Activated T-cell treated with anti-CD3 and anti-CD28 coated beads, Interleukin-2, amount 50 U/mL, for 24 hours (primary cell): ENCODE results near the gene HMGA1.

Source experiments
- DNase-seq: peaks from one replicate; pipeline ENCODE4 v3.0.0-alpha.2; 2020
- H3K27ac Mint-ChIP-seq: 2 replicates; pipeline ENCODE4 v1.8.0; 2020; ENCODE audit warnings: mild to moderate bottlenecking, mixed read lengths
- H3K27me3 Mint-ChIP-seq: 2 replicates; pipeline ENCODE4 v1.8.0; 2020; ENCODE audit warnings: mixed read lengths
- H3K36me3 Mint-ChIP-seq: 2 replicates; pipeline ENCODE4 v1.8.0; 2020; ENCODE audit warnings: low read depth, mixed read lengths
- H3K4me1 Mint-ChIP-seq: 2 replicates; pipeline ENCODE4 v1.8.0; 2020; ENCODE audit warnings: low read depth, mixed read lengths
- H3K4me3 Mint-ChIP-seq: 2 replicates; pipeline ENCODE4 v1.8.0; 2020; ENCODE audit warnings: mild to moderate bottlenecking, moderate library complexity, mixed read lengths
- H3K9me3 Mint-ChIP-seq: 2 replicates; pipeline ENCODE4 v1.8.0; 2020; ENCODE audit warnings: mixed read lengths

Gene HMGA1

DNA sequence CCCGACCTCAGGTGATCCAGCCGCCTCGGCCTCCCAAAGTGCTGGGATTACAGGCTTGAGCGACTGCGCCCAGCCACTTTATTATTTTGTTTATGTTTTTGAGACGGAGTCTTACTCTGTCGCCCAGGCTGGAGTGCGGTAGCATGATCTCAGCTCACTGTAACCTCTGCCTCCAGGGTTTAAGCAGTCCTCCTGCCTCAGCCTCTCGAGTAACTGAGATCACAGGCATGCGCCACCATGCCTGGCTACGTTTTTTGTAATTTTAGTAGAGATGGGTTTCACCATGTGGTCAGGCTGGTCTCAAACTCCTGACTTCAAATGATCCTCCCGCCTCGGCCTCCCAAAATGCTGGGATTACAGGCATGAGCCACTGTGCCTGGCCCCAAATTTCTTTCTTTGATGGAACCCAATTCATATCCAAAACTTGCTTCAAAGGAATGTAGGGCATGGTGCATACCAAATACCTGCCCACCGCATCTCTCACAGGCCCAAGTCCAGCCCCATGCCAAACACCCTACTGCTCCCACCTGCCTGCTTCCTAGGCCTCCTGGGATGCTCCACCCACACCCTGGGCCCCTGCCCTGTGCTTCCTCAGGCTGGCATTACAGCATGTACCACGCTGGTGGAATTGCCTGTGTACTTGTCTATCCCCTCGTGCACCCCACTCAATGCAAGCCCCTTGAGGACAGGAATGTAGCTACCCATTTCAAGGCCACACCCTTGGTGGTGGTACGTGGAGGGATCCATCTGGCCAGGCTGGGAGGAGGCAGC lies 4.9 kb upstream of the HMGA1 start:
- Mint-ChIP-seq H3K9me3 (no peaks in the 10 kb centered on the region), H3K4me1 (peaks cover 36% of the 10 kb centered on the region), H3K4me3 (no peak overlapping the region), H3K36me3 (no peaks in the 10 kb centered on the region), H3K27me3 (no peaks in the 10 kb centered on the region), H3K27ac (no peak overlapping the region)
- no peak for DNase-seq

DNA sequence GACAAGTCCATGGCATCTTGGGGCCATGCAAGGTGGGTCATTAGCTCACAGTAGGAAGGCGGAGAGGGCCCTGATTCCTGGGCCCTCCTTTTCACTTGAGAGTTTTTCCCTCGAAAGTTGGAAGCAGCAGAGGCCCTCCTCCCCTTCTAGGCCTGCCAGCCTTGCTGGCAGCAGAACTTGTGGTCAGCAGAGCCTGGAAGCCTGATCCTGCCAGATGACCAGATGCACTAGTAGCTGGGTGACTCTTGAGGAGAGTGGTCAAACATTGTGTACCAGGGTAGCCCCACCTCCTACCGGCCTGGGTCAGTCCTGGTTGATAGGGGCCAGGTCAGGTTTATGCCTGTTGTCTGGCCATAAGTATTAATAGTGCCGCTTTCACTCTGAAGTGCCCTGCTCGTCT lies 3.8 kb upstream of the HMGA1 start:
- DNase-seq: no peak
- Mint-ChIP-seq H3K27ac (no peak overlapping the region), H3K9me3 (no peaks in the 10 kb centered on the region), H3K4me1 (peaks cover 25% of the 10 kb centered on the region), H3K27me3 (no peaks in the 10 kb centered on the region), H3K36me3 (peaks cover 1% of the 10 kb centered on the region), H3K4me3 (no peak overlapping the region)

DNA sequence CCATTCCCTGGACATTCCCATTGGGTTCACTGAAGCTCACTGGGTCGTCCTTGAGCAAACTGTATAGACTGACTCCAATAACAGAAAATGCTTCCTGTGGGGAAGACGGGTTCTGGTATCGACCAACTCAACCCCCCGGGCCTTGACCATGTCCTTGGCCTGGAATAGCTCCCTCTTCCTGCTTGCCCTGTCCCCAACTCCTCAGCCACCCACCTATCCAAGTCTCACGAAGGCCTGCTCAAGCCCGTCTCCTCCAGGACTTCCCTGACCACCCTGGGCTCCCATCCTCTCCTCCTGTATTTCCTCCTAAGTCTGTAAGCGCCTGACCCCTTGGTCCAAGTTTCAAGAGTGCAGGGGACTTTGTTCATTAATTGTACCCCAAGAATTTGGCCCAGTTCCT lies 2.8 kb upstream of the HMGA1 start:
- no peak overlapping the region for H3K4me3 Mint-ChIP-seq
- no peaks in the 10 kb centered on the region for H3K9me3 Mint-ChIP-seq
- H3K27ac Mint-ChIP-seq: peak overlapping the region; percentile 45
- peaks cover 9% of the 10 kb centered on the region for H3K36me3 Mint-ChIP-seq
- H3K4me1 Mint-ChIP-seq: peaks cover 30% of the 10 kb centered on the region
- H3K27me3 Mint-ChIP-seq: no peaks in the 10 kb centered on the region
- DNase-seq: no peak

DNA sequence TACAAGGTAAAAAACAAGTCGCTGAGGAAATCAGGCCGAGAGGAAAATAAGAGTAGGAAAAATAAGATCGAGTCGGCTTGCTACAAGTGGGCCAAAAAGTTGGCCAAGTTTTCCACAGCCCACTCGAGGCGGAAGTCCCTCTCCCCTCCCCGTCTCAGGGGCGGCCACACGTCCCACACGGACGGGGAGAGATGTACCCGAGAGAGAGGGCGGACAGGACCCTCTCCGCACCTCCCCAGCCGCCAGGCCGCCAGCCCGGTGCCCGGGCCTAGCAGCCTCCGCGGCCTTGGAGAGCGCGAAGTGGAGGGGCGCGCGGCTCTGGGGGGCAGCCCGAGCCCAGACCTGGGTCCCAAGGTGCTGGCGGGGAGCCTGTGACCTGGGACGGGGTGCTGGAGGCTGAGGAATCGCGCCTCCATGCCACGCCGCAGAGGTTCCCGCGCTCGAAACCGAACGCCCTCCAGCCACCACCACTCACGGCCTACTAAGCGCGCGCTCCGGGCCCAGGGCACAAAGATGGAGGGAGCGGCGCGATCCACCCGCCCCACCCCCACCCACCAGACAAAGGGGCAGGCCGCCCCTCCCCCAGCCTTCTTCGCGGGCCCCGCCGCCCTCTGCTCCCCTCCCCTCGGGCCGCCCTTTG lies 1.9 kb upstream of the HMGA1 start:
- no peak overlapping the region for H3K4me3 Mint-ChIP-seq
- no peak for DNase-seq
- no peaks in the 10 kb centered on the region for H3K27me3 Mint-ChIP-seq
- H3K4me1 Mint-ChIP-seq: peaks cover 31% of the 10 kb centered on the region
- H3K9me3 Mint-ChIP-seq: no peaks in the 10 kb centered on the region
- peak overlapping the region; percentile 35 for H3K27ac Mint-ChIP-seq
- H3K36me3 Mint-ChIP-seq: peaks cover 18% of the 10 kb centered on the region

DNA sequence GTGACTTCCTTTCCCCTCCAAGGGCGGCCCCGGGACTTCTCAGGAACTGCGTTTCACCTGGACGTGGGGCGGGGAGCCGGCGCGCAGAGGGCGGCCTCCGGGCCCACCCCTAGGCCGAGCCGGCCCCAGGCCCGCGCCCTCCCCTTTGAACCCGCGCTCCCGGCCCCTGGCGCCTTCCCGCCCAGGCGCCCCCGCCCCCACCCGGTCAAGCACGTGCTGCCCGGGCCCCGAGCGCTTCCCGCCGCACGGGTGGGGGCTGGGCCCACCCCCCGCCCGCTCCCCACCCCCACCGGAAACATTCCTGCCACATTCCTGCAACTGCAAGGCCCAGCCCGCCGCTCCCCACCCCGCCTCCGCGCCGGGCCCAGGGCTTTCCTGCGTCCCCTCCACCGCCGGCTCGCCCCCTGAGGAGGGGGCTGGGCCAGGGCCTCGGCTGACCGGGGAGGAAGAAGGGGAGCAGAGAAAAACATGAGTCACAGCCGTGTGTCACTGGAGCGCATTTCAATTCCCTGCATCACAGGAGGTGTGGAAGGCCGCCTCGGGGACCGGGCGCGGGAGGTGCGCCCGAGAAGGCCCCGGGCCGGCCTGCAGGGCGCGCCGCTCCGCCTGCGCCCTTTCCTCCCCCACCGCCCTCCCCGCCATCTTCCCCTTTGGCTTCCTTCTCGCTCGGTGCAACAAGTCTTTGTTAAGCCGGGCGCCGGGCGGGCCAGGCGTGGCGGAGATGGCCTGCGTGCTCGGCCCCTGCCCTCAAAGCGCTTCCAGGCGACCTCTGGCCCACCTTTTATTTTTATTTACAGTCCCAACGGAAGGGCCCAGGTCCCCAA lies 1.2 kb upstream of the HMGA1 start:
- peak; percentile 82 for DNase-seq
- Mint-ChIP-seq H3K4me3 (peak overlapping the region; percentile 84), H3K9me3 (no peaks in the 10 kb centered on the region), H3K36me3 (peaks cover 26% of the 10 kb centered on the region), H3K27ac (peak overlapping the region; percentile 96), H3K4me1 (peaks cover 34% of the 10 kb centered on the region), H3K27me3 (no peaks in the 10 kb centered on the region)

DNA sequence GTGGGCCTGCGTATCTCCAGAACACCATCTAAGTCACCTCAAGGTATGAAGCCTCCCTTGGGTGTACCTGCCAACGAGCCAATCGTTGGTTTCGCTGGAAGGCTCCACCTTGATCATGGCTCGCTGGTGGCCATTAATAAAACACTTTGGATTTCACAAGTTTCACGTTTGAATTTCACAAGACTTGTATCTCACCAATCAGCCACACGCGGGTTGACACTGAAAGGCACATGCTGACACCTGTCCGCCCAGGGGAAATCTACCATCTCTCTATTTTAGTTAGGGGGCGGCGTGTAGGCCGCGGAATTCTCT lies 586 bp upstream of the HMGA1 start:
- DNase-seq: no peak
- H3K36me3 Mint-ChIP-seq: peaks cover 31% of the 10 kb centered on the region
- no peaks in the 10 kb centered on the region for H3K27me3 Mint-ChIP-seq
- no peaks in the 10 kb centered on the region for H3K9me3 Mint-ChIP-seq
- H3K4me1 Mint-ChIP-seq: peaks cover 40% of the 10 kb centered on the region
- H3K27ac Mint-ChIP-seq: peak overlapping the region; percentile 96
- H3K4me3 Mint-ChIP-seq: peak overlapping the region; percentile 84

DNA sequence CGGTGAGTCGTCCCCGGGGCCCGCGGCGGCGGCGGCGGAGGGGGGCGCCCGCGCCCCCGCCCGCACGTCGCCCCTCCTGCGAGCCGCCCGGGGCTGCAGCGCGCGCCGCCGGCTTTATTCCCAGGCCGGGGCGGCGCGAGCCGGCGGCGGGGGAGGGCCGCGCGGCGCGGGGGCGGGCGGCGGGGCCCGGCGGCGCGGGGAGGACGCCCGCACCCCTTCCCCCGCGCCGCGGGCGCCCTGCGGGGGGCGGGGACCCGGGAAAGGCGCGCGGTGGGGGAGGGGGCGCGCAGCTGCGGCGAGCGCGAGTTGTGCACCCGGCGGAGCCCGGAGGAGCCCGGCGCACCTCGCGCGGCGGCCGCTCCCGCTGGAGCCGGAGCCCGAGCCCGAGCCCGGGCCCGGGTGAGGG lies 646 bp downstream of the HMGA1 start:
- DNase-seq: peak; percentile 65

DNA sequence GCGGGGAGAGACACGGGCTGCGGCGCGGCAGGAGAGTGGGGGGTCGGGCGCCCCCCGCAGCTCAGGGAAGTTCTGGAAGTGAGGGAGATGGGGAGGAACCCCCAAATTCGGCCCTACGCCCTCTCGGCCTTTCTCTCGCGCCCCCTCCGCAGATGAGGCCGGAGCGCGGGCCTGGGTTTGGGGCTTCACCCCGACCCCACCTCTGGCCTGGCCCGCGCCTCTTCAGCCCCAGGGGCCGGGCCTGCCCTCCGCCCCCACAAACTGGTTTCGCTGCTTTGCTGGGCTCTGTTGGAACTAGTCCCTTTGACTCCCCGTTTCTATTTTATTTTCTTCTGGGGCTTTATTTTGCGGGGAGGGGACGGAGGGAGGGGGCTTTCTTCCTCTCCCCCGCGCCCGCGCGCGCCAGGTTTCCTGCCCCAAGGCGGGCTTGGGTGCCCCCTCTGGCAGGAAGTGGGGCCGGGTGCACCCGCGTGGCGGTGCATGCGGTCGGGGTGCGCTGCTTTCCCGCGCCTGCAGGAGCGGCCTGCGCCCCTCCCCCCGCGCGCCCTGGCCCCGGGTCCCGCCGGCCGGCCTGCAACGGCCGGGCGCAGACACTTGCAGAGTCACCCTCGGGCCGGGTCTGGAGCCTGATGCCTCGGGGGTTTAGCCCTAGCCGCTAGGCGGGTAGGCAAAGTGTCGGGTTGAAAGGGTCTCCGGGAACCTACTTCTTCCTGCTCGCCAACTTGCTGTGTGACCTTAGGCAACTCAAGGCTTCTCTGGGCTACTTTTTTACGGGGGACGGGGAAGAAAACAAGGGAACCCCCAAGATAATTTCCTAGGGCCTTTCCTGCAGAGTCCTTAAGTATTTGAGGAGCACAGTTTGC lies 1.3 kb downstream of the HMGA1 start:
- peaks cover 59% of the 10 kb centered on the region for H3K4me1 Mint-ChIP-seq
- peak overlapping the region; percentile 96 for H3K27ac Mint-ChIP-seq
- DNase-seq: peak; percentile 88
- no peaks in the 10 kb centered on the region for H3K27me3 Mint-ChIP-seq
- peak overlapping the region; percentile 94 for H3K4me3 Mint-ChIP-seq
- H3K9me3 Mint-ChIP-seq: no peaks in the 10 kb centered on the region
- H3K36me3 Mint-ChIP-seq: peaks cover 50% of the 10 kb centered on the region

More for the DNA sequence above, 646 bp downstream of the HMGA1 start:
- Mint-ChIP-seq H3K27ac (no peak overlapping the region), H3K4me3 (peak overlapping the region; percentile 94), H3K4me1 (peaks cover 52% of the 10 kb centered on the region), H3K36me3 (peaks cover 44% of the 10 kb centered on the region), H3K27me3 (no peaks in the 10 kb centered on the region), H3K9me3 (no peaks in the 10 kb centered on the region)

DNA sequence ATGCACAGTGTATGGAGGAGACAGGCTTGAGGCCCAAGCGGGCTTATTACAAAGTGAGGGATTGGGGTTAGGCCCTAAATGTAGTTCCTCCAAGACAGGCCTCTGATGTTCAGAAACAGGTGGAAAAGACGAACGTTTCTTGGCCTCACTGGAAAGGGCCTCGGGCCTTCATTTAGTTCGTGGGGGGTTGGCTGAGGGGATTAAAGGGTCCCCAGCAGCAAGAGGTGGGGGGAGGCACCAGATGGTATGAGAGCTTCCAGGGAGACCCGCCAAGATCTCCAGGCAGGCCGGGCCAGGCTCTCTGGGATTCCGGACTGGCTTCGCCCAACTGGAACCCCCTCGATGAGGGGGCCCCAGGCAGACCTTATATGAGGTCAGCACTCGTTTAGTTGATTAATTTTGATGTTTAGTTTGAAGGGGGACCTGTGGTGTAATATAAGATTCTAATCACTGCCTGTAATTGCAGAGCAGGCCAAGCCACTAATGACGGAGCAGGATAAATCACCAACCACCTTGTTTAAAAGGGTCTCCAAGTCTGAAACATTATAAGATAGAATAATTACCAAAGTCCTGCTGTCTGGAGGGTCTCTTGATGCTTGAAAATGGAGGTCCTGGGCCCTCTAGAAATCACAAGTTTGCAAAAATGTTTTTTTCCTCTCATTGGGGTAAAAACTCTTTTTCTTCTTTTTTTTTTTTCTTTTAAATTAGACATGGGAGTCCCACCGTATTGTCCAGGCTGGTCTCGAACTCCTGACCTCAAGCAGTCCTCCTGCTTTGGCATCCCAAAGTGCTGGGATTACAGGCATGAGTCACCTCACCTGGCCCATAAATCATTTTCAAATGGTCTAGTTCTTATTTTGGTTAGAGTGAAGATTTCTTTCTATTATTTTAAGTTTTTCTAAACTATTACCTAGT lies 2.2 kb downstream of the HMGA1 start:
- Mint-ChIP-seq H3K27ac (peak overlapping the region; percentile 96), H3K27me3 (no peaks in the 10 kb centered on the region), H3K9me3 (no peaks in the 10 kb centered on the region), H3K4me1 (peaks cover 67% of the 10 kb centered on the region), H3K4me3 (peak overlapping the region; percentile 94), H3K36me3 (peaks cover 59% of the 10 kb centered on the region)
- peak; percentile 46 for DNase-seq

DNA sequence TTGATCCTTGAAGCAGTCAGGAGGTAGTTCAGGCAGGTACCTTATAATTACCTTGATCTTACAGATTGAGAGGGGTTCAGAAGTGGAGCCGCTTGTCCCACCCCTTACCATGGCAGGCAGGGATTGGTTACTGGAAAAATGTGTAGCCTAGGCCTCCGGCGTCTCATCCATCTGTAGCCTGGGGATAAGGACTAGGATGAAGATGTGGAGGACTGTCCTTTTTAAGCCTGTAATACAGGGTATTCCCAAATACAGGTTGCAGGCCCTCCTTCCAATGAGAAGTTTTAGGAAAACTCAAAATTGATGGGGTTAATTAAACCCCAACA lies 2.8 kb downstream of the HMGA1 start:
- peaks cover 65% of the 10 kb centered on the region for H3K36me3 Mint-ChIP-seq
- no peaks in the 10 kb centered on the region for H3K9me3 Mint-ChIP-seq
- H3K4me1 Mint-ChIP-seq: peaks cover 67% of the 10 kb centered on the region
- peak overlapping the region; percentile 96 for H3K27ac Mint-ChIP-seq
- H3K4me3 Mint-ChIP-seq: peak overlapping the region; percentile 94
- no peaks in the 10 kb centered on the region for H3K27me3 Mint-ChIP-seq
- no peak for DNase-seq

DNA sequence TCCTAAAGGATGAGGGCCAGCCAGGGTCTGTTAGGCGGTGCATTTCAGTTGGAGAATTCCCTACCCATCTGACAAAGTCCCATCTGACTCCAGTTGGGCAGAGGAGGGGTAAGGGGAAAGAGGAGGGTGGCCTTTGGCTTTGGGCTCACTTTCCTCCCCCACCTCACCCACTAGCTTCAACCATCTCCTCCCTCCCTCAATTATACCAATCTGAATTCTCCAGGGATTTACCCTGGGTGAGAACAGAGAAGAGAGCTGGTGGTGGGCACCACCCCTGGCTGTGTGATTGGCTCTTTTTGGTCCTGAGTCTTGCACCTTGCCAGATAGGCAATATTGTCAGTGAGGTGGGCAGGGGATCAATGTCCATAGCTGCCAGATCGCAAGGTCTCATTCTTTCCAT lies 3.2 kb downstream of the HMGA1 start:
- H3K4me3 Mint-ChIP-seq: peak overlapping the region; percentile 94
- peaks cover 70% of the 10 kb centered on the region for H3K4me1 Mint-ChIP-seq
- H3K27ac Mint-ChIP-seq: peak overlapping the region; percentile 96
- peaks cover 69% of the 10 kb centered on the region for H3K36me3 Mint-ChIP-seq
- no peaks in the 10 kb centered on the region for H3K9me3 Mint-ChIP-seq
- DNase-seq: no peak
- H3K27me3 Mint-ChIP-seq: no peaks in the 10 kb centered on the region

DNA sequence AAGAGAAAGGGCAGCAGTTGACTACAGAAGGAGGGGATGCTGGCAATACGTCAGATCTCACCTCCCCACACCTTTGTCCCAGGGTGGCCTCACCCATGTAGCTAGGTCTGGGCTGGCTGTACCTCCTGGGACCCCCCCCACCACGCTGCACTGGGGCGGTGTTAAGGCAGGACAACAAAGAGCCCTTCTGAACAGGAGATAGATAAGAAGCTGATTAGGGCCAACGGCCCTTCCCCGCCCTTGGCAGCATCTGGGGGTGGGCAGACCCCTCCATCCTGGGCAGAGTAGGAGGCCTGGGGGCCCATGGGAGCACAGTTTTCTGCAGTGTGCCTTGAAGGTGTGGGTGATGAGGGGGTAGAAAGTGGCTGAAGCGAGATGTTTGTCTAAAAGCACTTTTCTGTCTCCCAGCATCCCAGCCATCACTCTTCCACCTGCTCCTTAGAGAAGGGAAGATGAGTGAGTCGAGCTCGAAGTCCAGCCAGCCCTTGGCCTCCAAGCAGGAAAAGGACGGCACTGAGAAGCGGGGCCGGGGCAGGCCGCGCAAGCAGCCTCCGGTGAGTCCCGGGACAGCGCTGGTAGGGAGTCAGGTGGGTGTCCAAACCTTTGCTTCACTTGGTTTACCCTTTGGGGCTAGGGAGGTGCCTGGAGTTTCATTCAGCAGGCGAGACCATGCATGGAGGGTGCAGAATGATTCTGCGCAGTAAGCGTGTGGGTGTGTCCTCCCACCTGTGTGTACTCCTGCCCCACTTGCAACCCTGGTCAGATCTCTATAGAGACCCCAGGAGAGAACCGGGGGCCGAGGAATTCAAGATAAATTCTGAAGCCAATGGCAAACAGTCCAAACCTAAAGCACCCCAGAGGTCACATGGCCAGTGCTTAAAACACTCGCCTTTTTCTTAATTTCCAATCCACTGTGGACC lies 3.9 kb downstream of the HMGA1 start:
- H3K4me1 Mint-ChIP-seq: peaks cover 77% of the 10 kb centered on the region
- peak; percentile 30 for DNase-seq
- H3K4me3 Mint-ChIP-seq: peak overlapping the region; percentile 94
- peaks cover 76% of the 10 kb centered on the region for H3K36me3 Mint-ChIP-seq
- no peaks in the 10 kb centered on the region for H3K27me3 Mint-ChIP-seq
- no peaks in the 10 kb centered on the region for H3K9me3 Mint-ChIP-seq
- peak overlapping the region; percentile 96 for H3K27ac Mint-ChIP-seq
